ENCODE data around the gene F5. TPM values are rescaled to one million over a fixed set of nuclear protein-coding genes. Genes with fewer than 3 reads are reported as not detected.
"Not testable (repeated sequence)": the region's sequence is repeated elsewhere in the genome, so short reads cannot be mapped to it uniquely, and the experiment has no call there.

The F5 gene
- total and polyA plus RNA-seq, 2 experiments from 2014 or later, result 0.16 TPM; not detected in 1

DNA sequence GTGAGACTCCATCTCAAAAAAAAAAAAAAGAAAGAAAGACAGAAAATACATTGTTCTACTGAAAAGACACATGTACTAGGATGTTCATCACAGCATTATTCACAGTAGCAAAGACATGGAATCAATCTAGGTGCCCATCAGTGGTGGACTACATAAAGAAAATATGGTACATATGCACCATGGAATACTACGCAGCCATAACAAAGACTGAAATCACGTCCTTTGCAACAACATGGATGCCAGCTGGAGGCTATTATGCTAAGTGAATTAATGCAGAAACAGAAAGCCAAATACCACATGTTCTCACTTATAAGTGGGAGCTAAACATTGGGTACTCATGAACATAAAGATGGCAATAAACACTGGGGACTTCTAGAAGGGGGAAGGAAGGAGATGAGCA lies 51.6 kb downstream of the F5 start (continued):
- TF ChIP-seq, protein P1, sequence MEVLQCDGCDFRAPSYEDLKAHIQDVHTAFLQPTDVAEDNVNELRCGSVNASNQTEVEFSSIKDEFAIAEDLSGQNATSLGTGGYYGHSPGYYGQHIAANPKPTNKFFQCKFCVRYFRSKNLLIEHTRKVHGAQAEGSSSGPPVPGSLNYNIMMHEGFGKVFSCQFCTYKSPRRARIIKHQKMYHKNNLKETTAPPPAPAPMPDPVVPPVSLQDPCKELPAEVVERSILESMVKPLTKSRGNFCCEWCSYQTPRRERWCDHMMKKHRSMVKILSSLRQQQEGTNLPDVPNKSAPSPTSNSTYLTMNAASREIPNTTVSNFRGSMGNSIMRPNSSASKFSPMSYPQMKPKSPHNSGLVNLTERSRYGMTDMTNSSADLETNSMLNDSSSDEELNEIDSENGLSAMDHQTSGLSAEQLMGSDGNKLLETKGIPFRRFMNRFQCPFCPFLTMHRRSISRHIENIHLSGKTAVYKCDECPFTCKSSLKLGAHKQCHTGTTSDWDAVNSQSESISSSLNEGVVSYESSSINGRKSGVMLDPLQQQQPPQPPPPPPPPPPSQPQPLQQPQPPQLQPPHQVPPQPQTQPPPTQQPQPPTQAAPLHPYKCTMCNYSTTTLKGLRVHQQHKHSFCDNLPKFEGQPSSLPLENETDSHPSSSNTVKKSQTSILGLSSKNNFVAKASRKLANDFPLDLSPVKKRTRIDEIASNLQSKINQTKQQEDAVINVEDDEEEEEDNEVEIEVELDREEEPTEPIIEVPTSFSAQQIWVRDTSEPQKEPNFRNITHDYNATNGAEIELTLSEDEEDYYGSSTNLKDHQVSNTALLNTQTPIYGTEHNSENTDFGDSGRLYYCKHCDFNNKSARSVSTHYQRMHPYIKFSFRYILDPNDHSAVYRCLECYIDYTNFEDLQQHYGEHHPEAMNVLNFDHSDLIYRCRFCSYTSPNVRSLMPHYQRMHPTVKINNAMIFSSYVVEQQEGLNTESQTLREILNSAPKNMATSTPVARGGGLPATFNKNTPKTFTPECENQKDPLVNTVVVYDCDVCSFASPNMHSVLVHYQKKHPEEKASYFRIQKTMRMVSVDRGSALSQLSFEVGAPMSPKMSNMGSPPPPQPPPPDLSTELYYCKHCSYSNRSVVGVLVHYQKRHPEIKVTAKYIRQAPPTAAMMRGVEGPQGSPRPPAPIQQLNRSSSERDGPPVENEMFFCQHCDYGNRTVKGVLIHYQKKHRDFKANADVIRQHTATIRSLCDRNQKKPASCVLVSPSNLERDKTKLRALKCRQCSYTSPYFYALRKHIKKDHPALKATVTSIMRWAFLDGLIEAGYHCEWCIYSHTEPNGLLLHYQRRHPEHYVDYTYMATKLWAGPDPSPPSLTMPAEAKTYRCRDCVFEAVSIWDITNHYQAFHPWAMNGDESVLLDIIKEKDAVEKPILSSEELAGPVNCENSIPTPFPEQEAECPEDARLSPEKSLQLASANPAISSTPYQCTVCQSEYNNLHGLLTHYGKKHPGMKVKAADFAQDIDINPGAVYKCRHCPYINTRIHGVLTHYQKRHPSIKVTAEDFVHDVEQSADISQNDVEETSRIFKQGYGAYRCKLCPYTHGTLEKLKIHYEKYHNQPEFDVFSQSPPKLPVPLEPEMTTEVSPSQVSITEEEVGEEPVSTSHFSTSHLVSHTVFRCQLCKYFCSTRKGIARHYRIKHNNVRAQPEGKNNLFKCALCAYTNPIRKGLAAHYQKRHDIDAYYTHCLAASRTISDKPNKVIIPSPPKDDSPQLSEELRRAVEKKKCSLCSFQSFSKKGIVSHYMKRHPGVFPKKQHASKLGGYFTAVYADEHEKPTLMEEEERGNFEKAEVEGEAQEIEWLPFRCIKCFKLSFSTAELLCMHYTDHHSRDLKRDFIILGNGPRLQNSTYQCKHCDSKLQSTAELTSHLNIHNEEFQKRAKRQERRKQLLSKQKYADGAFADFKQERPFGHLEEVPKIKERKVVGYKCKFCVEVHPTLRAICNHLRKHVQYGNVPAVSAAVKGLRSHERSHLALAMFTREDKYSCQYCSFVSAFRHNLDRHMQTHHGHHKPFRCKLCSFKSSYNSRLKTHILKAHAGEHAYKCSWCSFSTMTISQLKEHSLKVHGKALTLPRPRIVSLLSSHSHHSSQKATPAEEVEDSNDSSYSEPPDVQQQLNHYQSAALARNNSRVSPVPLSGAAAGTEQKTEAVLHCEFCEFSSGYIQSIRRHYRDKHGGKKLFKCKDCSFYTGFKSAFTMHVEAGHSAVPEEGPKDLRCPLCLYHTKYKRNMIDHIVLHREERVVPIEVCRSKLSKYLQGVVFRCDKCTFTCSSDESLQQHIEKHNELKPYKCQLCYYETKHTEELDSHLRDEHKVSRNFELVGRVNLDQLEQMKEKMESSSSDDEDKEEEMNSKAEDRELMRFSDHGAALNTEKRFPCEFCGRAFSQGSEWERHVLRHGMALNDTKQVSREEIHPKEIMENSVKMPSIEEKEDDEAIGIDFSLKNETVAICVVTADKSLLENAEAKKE (CRISPR knock-in tag; IDR thresholded peaks at IDR 0.05), result no peak

DNA sequence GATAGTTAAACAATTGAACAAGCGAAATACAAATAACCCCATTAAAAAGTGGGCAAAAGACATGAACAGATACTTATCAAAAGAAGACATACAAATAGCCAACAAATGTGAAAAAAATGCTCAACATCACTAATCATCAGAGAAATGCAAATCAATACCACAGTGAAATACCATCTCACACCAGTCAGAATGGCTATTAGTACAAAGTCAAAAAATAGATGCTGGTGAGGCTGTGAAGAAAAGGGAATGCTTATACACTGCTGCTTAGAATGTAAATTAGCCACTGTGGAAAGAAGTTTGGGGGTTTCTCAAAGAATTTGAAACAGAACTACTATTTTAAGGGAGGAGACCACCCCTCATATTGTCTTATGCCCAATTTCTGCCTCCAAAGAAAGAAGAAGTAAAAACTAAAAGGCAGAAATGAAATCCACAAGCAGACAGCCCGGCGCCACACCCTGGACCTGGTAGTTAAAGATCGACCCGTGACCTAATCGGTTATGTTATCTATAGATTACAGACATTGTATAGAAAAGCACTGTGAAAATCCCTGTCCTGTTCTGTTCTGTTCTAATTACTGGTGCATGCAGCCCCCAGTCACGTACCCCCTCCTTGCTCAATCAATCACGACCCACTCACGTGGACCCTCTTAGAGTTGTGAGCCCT lies 52.6 kb downstream of the F5 start:
- not testable (repeated sequence) for H2AFZ ChIP-seq; H3K4me3 Mint-ChIP-seq; H3K4me2 ChIP-seq; H4K20me1 ChIP-seq (replicated peaks; ENCODE audit: insufficient read depth); H3F3A ChIP-seq (replicated peaks; ENCODE audit: low read depth); H3K36me3 Mint-ChIP-seq (ENCODE audit: low read depth); H3K27me3 Mint-ChIP-seq (ENCODE audit: insufficient read depth, low read depth, poor library complexity); H3K27ac ChIP-seq (ENCODE audit: low read depth); H3K79me2 ChIP-seq (replicated peaks; ENCODE audit: insufficient read depth); H3K4me3 ChIP-seq; H3K27me3 ChIP-seq (ENCODE audit: insufficient read depth); ATAC-seq; DNase-seq (ENCODE audit: low spot score); H3K9me3 Mint-ChIP-seq; H3K27ac Mint-ChIP-seq; H3K36me3 ChIP-seq (ENCODE audit: insufficient read depth); H3K9me2 ChIP-seq (ENCODE audit: insufficient read depth)
- H3K4me1 Mint-ChIP-seq, result peaks cover 20% of the 10 kb centered on the region
- H3K4me1 ChIP-seq (ENCODE audit: insufficient read depth), result peaks cover 14% of the 10 kb centered on the region; the same call in 1 of the 2 replicates

DNA sequence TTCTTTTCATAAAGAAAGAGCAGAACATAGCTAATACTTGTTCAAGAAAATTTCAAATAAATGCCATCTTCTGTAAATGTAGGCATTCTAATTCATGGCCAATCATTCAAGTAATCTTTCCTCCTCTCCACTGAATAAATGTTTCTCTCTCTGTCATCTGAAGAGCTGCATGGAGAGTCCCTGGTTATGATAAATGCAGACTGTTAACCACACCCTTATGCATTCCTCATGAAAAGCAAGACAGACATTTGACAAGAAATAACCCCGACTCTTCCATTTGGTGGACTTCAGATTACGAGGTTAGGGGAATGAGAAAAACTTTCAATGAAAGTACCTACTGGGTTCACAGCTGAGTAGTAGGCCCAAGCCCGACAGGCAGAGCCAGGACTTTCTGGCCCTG lies 55.8 kb downstream of the F5 start:
- Histone ChIP-seq H3K4me2 (no peak overlapping the region), H3K9me2 (ENCODE audit: insufficient read depth) (no peaks in the 10 kb centered on the region), H3K36me3 (ENCODE audit: insufficient read depth) (no peaks in the 10 kb centered on the region), H4K20me1 (replicated peaks; ENCODE audit: insufficient read depth) (no peaks in the 10 kb centered on the region), H2AFZ (no peak overlapping the region), H3K79me2 (replicated peaks; ENCODE audit: insufficient read depth) (no peaks in the 10 kb centered on the region), H3K27ac (ENCODE audit: low read depth) (no peak overlapping the region), H3K4me3 (no peak overlapping the region), H3F3A (replicated peaks; ENCODE audit: low read depth) (no peaks in the 10 kb centered on the region), H3K4me1 (ENCODE audit: insufficient read depth) (peaks cover 20% of the 10 kb centered on the region; the same call in 1 of the 2 replicates), H3K27me3 (ENCODE audit: insufficient read depth) (no peaks in the 10 kb centered on the region)
- no peak overlapping the region for H3K27ac Mint-ChIP-seq
- no peak overlapping the region for H3K4me3 Mint-ChIP-seq
- DNase-seq (ENCODE audit: low spot score), result no peak
- H3K36me3 Mint-ChIP-seq (ENCODE audit: low read depth), result no peaks in the 10 kb centered on the region
- peaks cover 43% of the 10 kb centered on the region for H3K4me1 Mint-ChIP-seq
- no peaks in the 10 kb centered on the region for H3K27me3 Mint-ChIP-seq (ENCODE audit: insufficient read depth, low read depth, poor library complexity)
- ATAC-seq, result no peak
- H3K9me3 Mint-ChIP-seq, result no peaks in the 10 kb centered on the region; the same call in 2 of the 3 replicates
- TF ChIP-seq ZNF114 (CRISPR knock-in tag; IDR thresholded peaks at IDR 0.05) (no peak), ZNF331 (CRISPR knock-in tag; IDR thresholded peaks at IDR 0.05; ENCODE audit: low read depth) (no peak), POLR2AphosphoS5 (IDR thresholded peaks at IDR 0.05; ENCODE audit: low read depth) (no peak), STAT1 (IDR thresholded peaks at IDR 0.05; ENCODE audit: unreplicated experiment) (no peak), CREB1 (CRISPR knock-in tag; IDR thresholded peaks at IDR 0.05; ENCODE audit: low read depth) (no peak)
- TF ChIP-seq, protein P2, sequence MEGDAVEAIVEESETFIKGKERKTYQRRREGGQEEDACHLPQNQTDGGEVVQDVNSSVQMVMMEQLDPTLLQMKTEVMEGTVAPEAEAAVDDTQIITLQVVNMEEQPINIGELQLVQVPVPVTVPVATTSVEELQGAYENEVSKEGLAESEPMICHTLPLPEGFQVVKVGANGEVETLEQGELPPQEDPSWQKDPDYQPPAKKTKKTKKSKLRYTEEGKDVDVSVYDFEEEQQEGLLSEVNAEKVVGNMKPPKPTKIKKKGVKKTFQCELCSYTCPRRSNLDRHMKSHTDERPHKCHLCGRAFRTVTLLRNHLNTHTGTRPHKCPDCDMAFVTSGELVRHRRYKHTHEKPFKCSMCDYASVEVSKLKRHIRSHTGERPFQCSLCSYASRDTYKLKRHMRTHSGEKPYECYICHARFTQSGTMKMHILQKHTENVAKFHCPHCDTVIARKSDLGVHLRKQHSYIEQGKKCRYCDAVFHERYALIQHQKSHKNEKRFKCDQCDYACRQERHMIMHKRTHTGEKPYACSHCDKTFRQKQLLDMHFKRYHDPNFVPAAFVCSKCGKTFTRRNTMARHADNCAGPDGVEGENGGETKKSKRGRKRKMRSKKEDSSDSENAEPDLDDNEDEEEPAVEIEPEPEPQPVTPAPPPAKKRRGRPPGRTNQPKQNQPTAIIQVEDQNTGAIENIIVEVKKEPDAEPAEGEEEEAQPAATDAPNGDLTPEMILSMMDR (conservative IDR thresholded peaks at IDR 0.05; ENCODE audit: low read depth in 2 of 2), result no peak
